ENCODE data around the gene ZBTB18.

Gene ZBTB18

GRCh38 chr1:244064621-244065020 is 13.5 kb downstream of the ZBTB18 start:
- no peaks in the 10 kb centered on the region for H3K79me2 ChIP-seq (ENCODE audit: insufficient read depth, low read length)
- no peak overlapping the region for H3K27ac ChIP-seq (ENCODE audit: low read depth, low read length, poor library complexity, severe bottlenecking)
- no peaks in the 10 kb centered on the region for H3K9me3 ChIP-seq (ENCODE audit: low read length)
- no peaks in the 10 kb centered on the region for H3K4me1 ChIP-seq (ENCODE audit: insufficient read depth, low read length, severe bottlenecking)
- no peak overlapping the region for H3K4me3 ChIP-seq (ENCODE audit: low read depth, low read length, poor library complexity, severe bottlenecking)
- peaks cover 6% of the 10 kb centered on the region; the same call in 1 of the 2 replicates for H3K27me3 ChIP-seq (ENCODE audit: insufficient read depth, low read length)
- H3K36me3 ChIP-seq (ENCODE audit: insufficient read depth, low read length), result no peaks in the 10 kb centered on the region
- no peak overlapping the region for H3K9ac ChIP-seq (ENCODE audit: low read length)
- TF ChIP-seq CTCF (IDR thresholded peaks at IDR 0.05; ENCODE audit: low read length) (no peak), EZH2 (IDR thresholded peaks at IDR 0.05; ENCODE audit: borderline replicate concordance, low read length) (no peak)
- H3K4me2 ChIP-seq (ENCODE audit: low read length), result no peak overlapping the region
- no peak overlapping the region for H2AFZ ChIP-seq (ENCODE audit: low read length)
- H4K20me1 ChIP-seq (ENCODE audit: insufficient read depth, low read length), result no peaks in the 10 kb centered on the region
- H3K9me2 ChIP-seq (ENCODE audit: low read depth, low read length), result no peaks in the 10 kb centered on the region
- H3F3A ChIP-seq (ENCODE audit: insufficient read depth, low read length), result no peaks in the 10 kb centered on the region

GRCh38 chr1:244065063-244065793 is 14.1 kb downstream of the ZBTB18 start:
- no peak overlapping the region for H3K9ac ChIP-seq (ENCODE audit: low read length)
- H3K4me1 ChIP-seq (ENCODE audit: insufficient read depth, low read length, severe bottlenecking), result no peaks in the 10 kb centered on the region
- H3F3A ChIP-seq (ENCODE audit: insufficient read depth, low read length), result no peaks in the 10 kb centered on the region
- TF ChIP-seq EZH2 (IDR thresholded peaks at IDR 0.05; ENCODE audit: borderline replicate concordance, low read length) (no peak), CTCF (IDR thresholded peaks at IDR 0.05; ENCODE audit: low read length) (no peak)
- H3K27me3 ChIP-seq (ENCODE audit: insufficient read depth, low read length), result peaks cover 10% of the 10 kb centered on the region; the same call in 1 of the 2 replicates
- H3K27ac ChIP-seq (ENCODE audit: low read depth, low read length, poor library complexity, severe bottlenecking), result no peak overlapping the region
- no peaks in the 10 kb centered on the region for H3K36me3 ChIP-seq (ENCODE audit: insufficient read depth, low read length)
- no peaks in the 10 kb centered on the region for H4K20me1 ChIP-seq (ENCODE audit: insufficient read depth, low read length)
- H3K9me3 ChIP-seq (ENCODE audit: low read length), result no peaks in the 10 kb centered on the region
- H3K4me3 ChIP-seq (ENCODE audit: low read depth, low read length, poor library complexity, severe bottlenecking), result no peak overlapping the region
- no peak overlapping the region for H2AFZ ChIP-seq (ENCODE audit: low read length)
- H3K79me2 ChIP-seq (ENCODE audit: insufficient read depth, low read length), result no peaks in the 10 kb centered on the region
- no peak overlapping the region for H3K4me2 ChIP-seq (ENCODE audit: low read length)
- no peaks in the 10 kb centered on the region for H3K9me2 ChIP-seq (ENCODE audit: low read depth, low read length)

GRCh38 chr1:244065960-244066388 is 14.9 kb downstream of the ZBTB18 start:
- no peak for TF ChIP-seq EZH2 (IDR thresholded peaks at IDR 0.05; ENCODE audit: borderline replicate concordance, low read length)
- TF ChIP-seq CTCF (IDR thresholded peaks at IDR 0.05; ENCODE audit: low read length), result no peak
- Histone ChIP-seq H3K4me1 (ENCODE audit: insufficient read depth, low read length, severe bottlenecking) (no peaks in the 10 kb centered on the region), H3K36me3 (ENCODE audit: insufficient read depth, low read length) (no peaks in the 10 kb centered on the region), H3K27ac (ENCODE audit: low read depth, low read length, poor library complexity, severe bottlenecking) (no peak overlapping the region), H3K9me3 (ENCODE audit: low read length) (no peaks in the 10 kb centered on the region), H3F3A (ENCODE audit: insufficient read depth, low read length) (no peaks in the 10 kb centered on the region), H3K4me2 (ENCODE audit: low read length) (no peak overlapping the region), H3K9me2 (ENCODE audit: low read depth, low read length) (no peaks in the 10 kb centered on the region), H4K20me1 (ENCODE audit: insufficient read depth, low read length) (no peaks in the 10 kb centered on the region), H3K4me3 (ENCODE audit: low read depth, low read length, poor library complexity, severe bottlenecking) (no peak overlapping the region), H3K9ac (ENCODE audit: low read length) (no peak overlapping the region), H3K79me2 (ENCODE audit: insufficient read depth, low read length) (no peaks in the 10 kb centered on the region), H3K27me3 (ENCODE audit: insufficient read depth, low read length) (peaks cover 10% of the 10 kb centered on the region; the same call in 1 of the 2 replicates), H2AFZ (ENCODE audit: low read length) (no peak overlapping the region)

Measured in OCI-LY1 (cell line).